ENCODE data around the gene LDHB.

Gene LDHB

GRCh38 chr12:21694660-21695059 lies 37.0 kb upstream of the LDHB start:
- Histone ChIP-seq H3K9me2 (ENCODE audit: low read depth, low read length) (no peaks in the 10 kb centered on the region), H4K20me1 (ENCODE audit: insufficient read depth, low read length) (no peaks in the 10 kb centered on the region), H3F3A (ENCODE audit: insufficient read depth, low read length) (no peaks in the 10 kb centered on the region), H3K27me3 (ENCODE audit: insufficient read depth, low read length) (no peaks in the 10 kb centered on the region), H3K36me3 (ENCODE audit: insufficient read depth, low read length) (no peaks in the 10 kb centered on the region), H3K4me3 (ENCODE audit: low read depth, low read length, poor library complexity, severe bottlenecking) (no peak overlapping the region), H2AFZ (ENCODE audit: low read length) (no peak overlapping the region), H3K9me3 (ENCODE audit: low read length) (no peaks in the 10 kb centered on the region), H3K4me2 (ENCODE audit: low read length) (no peak overlapping the region), H3K27ac (ENCODE audit: low read depth, low read length, poor library complexity, severe bottlenecking) (no peak overlapping the region), H3K79me2 (ENCODE audit: insufficient read depth, low read length) (no peaks in the 10 kb centered on the region), H3K9ac (ENCODE audit: low read length) (no peak overlapping the region), H3K4me1 (ENCODE audit: insufficient read depth, low read length, severe bottlenecking) (no peaks in the 10 kb centered on the region)
- TF ChIP-seq EZH2 (IDR thresholded peaks at IDR 0.05; ENCODE audit: borderline replicate concordance, low read length) (no peak), CTCF (IDR thresholded peaks at IDR 0.05; ENCODE audit: low read length) (no peak)

GRCh38 chr12:21691515-21691914 lies 33.9 kb upstream of the LDHB start:
- Histone ChIP-seq H3K79me2 (ENCODE audit: insufficient read depth, low read length) (no peaks in the 10 kb centered on the region), H3K27ac (ENCODE audit: low read depth, low read length, poor library complexity, severe bottlenecking) (no peak overlapping the region), H3K9me3 (ENCODE audit: low read length) (no peaks in the 10 kb centered on the region), H4K20me1 (ENCODE audit: insufficient read depth, low read length) (no peaks in the 10 kb centered on the region), H3F3A (ENCODE audit: insufficient read depth, low read length) (no peaks in the 10 kb centered on the region), H3K27me3 (ENCODE audit: insufficient read depth, low read length) (no peaks in the 10 kb centered on the region), H3K9me2 (ENCODE audit: low read depth, low read length) (no peaks in the 10 kb centered on the region), H3K4me2 (ENCODE audit: low read length) (no peak overlapping the region), H3K36me3 (ENCODE audit: insufficient read depth, low read length) (no peaks in the 10 kb centered on the region), H3K4me3 (ENCODE audit: low read depth, low read length, poor library complexity, severe bottlenecking) (no peak overlapping the region), H3K9ac (ENCODE audit: low read length) (no peak overlapping the region), H2AFZ (ENCODE audit: low read length) (no peak overlapping the region), H3K4me1 (ENCODE audit: insufficient read depth, low read length, severe bottlenecking) (no peaks in the 10 kb centered on the region)
- TF ChIP-seq EZH2 (IDR thresholded peaks at IDR 0.05; ENCODE audit: borderline replicate concordance, low read length), result no peak
- TF ChIP-seq CTCF (IDR thresholded peaks at IDR 0.05; ENCODE audit: low read length), result no peak

GRCh38 chr12:21690704-21691368 lies 33.2 kb upstream of the LDHB start:
- H3K4me2 ChIP-seq (ENCODE audit: low read length), result no peak overlapping the region
- H3K27me3 ChIP-seq (ENCODE audit: insufficient read depth, low read length), result no peaks in the 10 kb centered on the region
- TF ChIP-seq EZH2 (IDR thresholded peaks at IDR 0.05; ENCODE audit: borderline replicate concordance, low read length) (no peak), CTCF (IDR thresholded peaks at IDR 0.05; ENCODE audit: low read length) (no peak)
- no peaks in the 10 kb centered on the region for H3K9me2 ChIP-seq (ENCODE audit: low read depth, low read length)
- no peak overlapping the region for H3K4me3 ChIP-seq (ENCODE audit: low read depth, low read length, poor library complexity, severe bottlenecking)
- H2AFZ ChIP-seq (ENCODE audit: low read length), result no peak overlapping the region
- no peaks in the 10 kb centered on the region for H4K20me1 ChIP-seq (ENCODE audit: insufficient read depth, low read length)
- no peaks in the 10 kb centered on the region for H3K9me3 ChIP-seq (ENCODE audit: low read length)
- no peak overlapping the region for H3K27ac ChIP-seq (ENCODE audit: low read depth, low read length, poor library complexity, severe bottlenecking)
- H3K79me2 ChIP-seq (ENCODE audit: insufficient read depth, low read length), result no peaks in the 10 kb centered on the region
- no peaks in the 10 kb centered on the region for H3F3A ChIP-seq (ENCODE audit: insufficient read depth, low read length)
- no peak overlapping the region for H3K9ac ChIP-seq (ENCODE audit: low read length)
- H3K4me1 ChIP-seq (ENCODE audit: insufficient read depth, low read length, severe bottlenecking), result no peaks in the 10 kb centered on the region
- no peaks in the 10 kb centered on the region for H3K36me3 ChIP-seq (ENCODE audit: insufficient read depth, low read length)
